GM19351 (cell line): Measurements from ENCODE around the gene SLCO3A1.

ENCODE experiments used
- ATAC-seq: cut with Tn5 transposase; IDR thresholded peaks from one replicate; pipeline ENCODE4 v1.9.1; 2021; ENCODE audit warnings: mild to moderate bottlenecking, moderate library complexity; ENCODE audit not compliant: unreplicated experiment

Gene SLCO3A1

GRCh38 chr15:91860498-91860897 lies 7.0 kb downstream of the SLCO3A1 start:
- ATAC-seq = no peak

GRCh38 chr15:91861223-91861622 lies 7.7 kb downstream of the SLCO3A1 start:
- ATAC-seq = no peak

GRCh38 chr15:91862891-91863504 lies 9.5 kb downstream of the SLCO3A1 start:
- ATAC-seq = no peak

- ATAC-seq = no peak
Measured at GRCh38 chr15:91863621-91864255, 10.2 kb downstream of the SLCO3A1 start.

GRCh38 chr15:91864664-91865063 lies 11.2 kb downstream of the SLCO3A1 start:
- no peak for ATAC-seq

- no peak for ATAC-seq
Measured at GRCh38 chr15:91865486-91865885, 12.0 kb downstream of the SLCO3A1 start.

GRCh38 chr15:91865950-91866349 lies 12.4 kb downstream of the SLCO3A1 start:
- no peak for ATAC-seq

GRCh38 chr15:91866371-91866905 lies 12.9 kb downstream of the SLCO3A1 start:
- no peak for ATAC-seq

- ATAC-seq = no peak
Measured at GRCh38 chr15:91866971-91867372, 13.5 kb downstream of the SLCO3A1 start.

- ATAC-seq = no peak
Measured at GRCh38 chr15:91867581-91868026, 14.1 kb downstream of the SLCO3A1 start.

GRCh38 chr15:91870876-91871537 lies 17.5 kb downstream of the SLCO3A1 start:
- no peak for ATAC-seq

GRCh38 chr15:91871837-91872236 lies 18.3 kb downstream of the SLCO3A1 start:
- no peak for ATAC-seq

- ATAC-seq = no peak
Measured at GRCh38 chr15:91872356-91873137, 19.0 kb downstream of the SLCO3A1 start.

GRCh38 chr15:91873138-91873536 lies 19.6 kb downstream of the SLCO3A1 start:
- ATAC-seq = no peak

GRCh38 chr15:91874171-91874570 lies 20.7 kb downstream of the SLCO3A1 start:
- no peak for ATAC-seq

- no peak for ATAC-seq
Measured at GRCh38 chr15:91874992-91875660, 21.6 kb downstream of the SLCO3A1 start.

- no peak for ATAC-seq
Measured at GRCh38 chr15:91876187-91876586, 22.7 kb downstream of the SLCO3A1 start.

- ATAC-seq = no peak
Measured at GRCh38 chr15:91878319-91878870, 24.9 kb downstream of the SLCO3A1 start.

GRCh38 chr15:91879158-91879557 lies 25.6 kb downstream of the SLCO3A1 start:
- ATAC-seq = no peak

GRCh38 chr15:91880373-91880772 lies 26.9 kb downstream of the SLCO3A1 start:
- no peak for ATAC-seq
